ENCODE results near the gene ARPC4. TPM values are rescaled to one million over a fixed set of nuclear protein-coding genes. Genes with fewer than 3 reads are reported as not detected.
A peak's percentile ranks its signal among the peaks of the same experiment; 100 is the strongest.

The ARPC4 gene
- total and polyA plus RNA-seq, 2 experiments from 2014 or later, result 149 to 182 TPM

- Histone ChIP-seq H3K4me3 (no peak overlapping the region), H3K4me1 (ENCODE audit: insufficient read depth) (peaks cover 14% of the 10 kb centered on the region), H4K20me1 (ENCODE audit: insufficient read depth, poor library complexity, severe bottlenecking) (no peaks in the 10 kb centered on the region), H3K27me3 (no peaks in the 10 kb centered on the region), H3K36me3 (replicated peaks; ENCODE audit: insufficient read depth, low read depth) (no peaks in the 10 kb centered on the region), H3K27ac (no peak overlapping the region), H3K4me2 (no peak overlapping the region), H3K9me2 (replicated peaks; ENCODE audit: insufficient read depth) (no peaks in the 10 kb centered on the region), H3K79me2 (no peaks in the 10 kb centered on the region), H3K9me3 (ENCODE audit: low read depth) (no peaks in the 10 kb centered on the region), H2AFZ (no peak overlapping the region)
- DNase-seq (ENCODE audit: low spot score), result no peak
- TF ChIP-seq CTCF (IDR thresholded peaks at IDR 0.05; ENCODE audit: poor library complexity) (no peak), EZH2 (IDR thresholded peaks at IDR 0.05; ENCODE audit: borderline replicate concordance) (no peak), EZH2phosphoT487 (IDR thresholded peaks at IDR 0.05; ENCODE audit: low read depth, severe bottlenecking, unreplicated experiment) (no peak)
- WGBS (ENCODE audit: low lambda C conversion rate, missing lambda C conversion rate), result 96% methylated on average over 7 of the region's 7 CpGs
Observed at GRCh38 chr3:9806688-9807589, 14.1 kb downstream of the ARPC4 start.

- Histone ChIP-seq H3K4me3 (no peak overlapping the region), H4K20me1 (ENCODE audit: insufficient read depth, poor library complexity, severe bottlenecking) (no peaks in the 10 kb centered on the region), H3K4me1 (ENCODE audit: insufficient read depth) (peaks cover 14% of the 10 kb centered on the region), H3K9me3 (ENCODE audit: low read depth) (no peaks in the 10 kb centered on the region), H3K4me2 (no peak overlapping the region), H3K36me3 (replicated peaks; ENCODE audit: insufficient read depth, low read depth) (no peaks in the 10 kb centered on the region), H3K79me2 (no peaks in the 10 kb centered on the region), H3K9me2 (replicated peaks; ENCODE audit: insufficient read depth) (no peaks in the 10 kb centered on the region), H3K27ac (peak overlapping the region; percentile 16), H2AFZ (no peak overlapping the region), H3K27me3 (no peaks in the 10 kb centered on the region)
- WGBS (ENCODE audit: low lambda C conversion rate, missing lambda C conversion rate), result 94% methylated on average over 2 of the region's 2 CpGs
- DNase-seq (ENCODE audit: low spot score), result no peak
- TF ChIP-seq CTCF (IDR thresholded peaks at IDR 0.05; ENCODE audit: poor library complexity), result no peak
- no peak for TF ChIP-seq EZH2phosphoT487 (IDR thresholded peaks at IDR 0.05; ENCODE audit: low read depth, severe bottlenecking, unreplicated experiment)
- TF ChIP-seq EZH2 (IDR thresholded peaks at IDR 0.05; ENCODE audit: borderline replicate concordance), result no peak
Observed at GRCh38 chr3:9807981-9808344, 15.1 kb downstream of the ARPC4 start.

GRCh38 chr3:9808345-9809037 lies 15.6 kb downstream of the ARPC4 start:
- WGBS (ENCODE audit: low lambda C conversion rate, missing lambda C conversion rate), result 80% methylated on average over 7 of the region's 7 CpGs
- H3K4me2 ChIP-seq, result no peak overlapping the region
- no peak overlapping the region for H3K4me3 ChIP-seq

More at GRCh38 chr3:9808345-9809037, 15.6 kb downstream of the ARPC4 start:
- no peak overlapping the region for H2AFZ ChIP-seq
- peak; percentile 21 for TF ChIP-seq CTCF (IDR thresholded peaks at IDR 0.05; ENCODE audit: poor library complexity)
- no peak for TF ChIP-seq EZH2phosphoT487 (IDR thresholded peaks at IDR 0.05; ENCODE audit: low read depth, severe bottlenecking, unreplicated experiment)
- no peak for TF ChIP-seq EZH2 (IDR thresholded peaks at IDR 0.05; ENCODE audit: borderline replicate concordance)
- no peaks in the 10 kb centered on the region for H3K9me3 ChIP-seq (ENCODE audit: low read depth)
- H3K9me2 ChIP-seq (replicated peaks; ENCODE audit: insufficient read depth), result no peaks in the 10 kb centered on the region
- H3K4me1 ChIP-seq (ENCODE audit: insufficient read depth), result peaks cover 14% of the 10 kb centered on the region
- no peaks in the 10 kb centered on the region for H3K27me3 ChIP-seq
- no peaks in the 10 kb centered on the region for H3K79me2 ChIP-seq
- no peaks in the 10 kb centered on the region for H4K20me1 ChIP-seq (ENCODE audit: insufficient read depth, poor library complexity, severe bottlenecking)
- DNase-seq (ENCODE audit: low spot score), result peak; percentile 51
- peak overlapping the region; percentile 86 for H3K27ac ChIP-seq
- H3K36me3 ChIP-seq (replicated peaks; ENCODE audit: insufficient read depth, low read depth), result no peaks in the 10 kb centered on the region
